ENCODE data around the gene IGF2BP1. TPM values are rescaled to one million over a fixed set of nuclear protein-coding genes. Genes with fewer than 3 reads are reported as not detected.
A peak's percentile ranks its signal among the peaks of the same experiment; 100 is the strongest.

The IGF2BP1 gene
- total RNA-seq, 4 donors from 2014 or later = not detected

DNA sequence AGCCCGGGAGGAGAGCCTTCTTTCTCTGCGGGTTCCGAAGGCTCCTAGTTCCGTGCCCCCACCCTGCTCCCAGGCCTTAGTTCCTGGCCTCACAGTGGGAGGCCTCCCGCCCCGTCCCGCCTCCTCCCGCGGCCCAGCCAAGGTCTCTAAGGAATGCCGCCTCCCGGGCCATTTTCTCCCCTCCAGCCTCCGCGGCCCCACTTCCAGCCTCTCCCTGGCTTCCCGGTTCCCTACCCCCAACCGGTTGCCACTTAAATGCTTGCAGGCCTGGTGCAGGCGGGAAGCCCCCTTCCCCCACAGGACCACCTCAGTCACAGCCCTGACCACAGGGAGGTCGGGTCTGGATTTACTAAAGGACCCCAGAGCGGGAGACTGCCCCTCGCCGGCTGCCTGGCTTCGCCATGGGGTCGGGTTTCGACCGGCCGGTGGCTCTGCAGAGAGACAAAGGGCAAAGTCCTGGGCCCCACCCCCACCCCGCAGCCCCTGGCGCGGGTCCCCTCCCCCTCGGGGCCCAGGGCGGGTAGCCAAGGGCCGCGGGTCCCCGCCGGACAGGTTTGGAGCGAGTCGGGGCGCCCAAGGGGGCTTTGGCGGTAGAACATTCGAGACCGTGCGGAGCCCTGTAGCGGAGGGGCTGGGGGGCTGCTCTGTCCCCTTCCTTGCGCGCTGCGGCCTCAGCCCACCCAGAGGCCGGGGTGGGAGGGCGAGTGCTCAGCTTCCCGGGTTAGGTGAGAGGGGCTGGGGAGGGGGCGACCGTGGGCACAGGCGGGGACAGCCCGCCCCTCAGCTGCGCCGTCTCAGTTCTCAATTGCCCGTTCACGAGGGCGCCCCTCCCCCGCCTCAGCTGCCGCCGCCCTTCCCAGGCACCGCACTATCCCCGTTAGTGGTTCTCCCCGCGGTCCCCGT lies 16.4 kb downstream of the IGF2BP1 start:
- no peak for TF ChIP-seq POLR2A (IDR thresholded peaks at IDR 0.05)
- TF ChIP-seq, protein P1, sequence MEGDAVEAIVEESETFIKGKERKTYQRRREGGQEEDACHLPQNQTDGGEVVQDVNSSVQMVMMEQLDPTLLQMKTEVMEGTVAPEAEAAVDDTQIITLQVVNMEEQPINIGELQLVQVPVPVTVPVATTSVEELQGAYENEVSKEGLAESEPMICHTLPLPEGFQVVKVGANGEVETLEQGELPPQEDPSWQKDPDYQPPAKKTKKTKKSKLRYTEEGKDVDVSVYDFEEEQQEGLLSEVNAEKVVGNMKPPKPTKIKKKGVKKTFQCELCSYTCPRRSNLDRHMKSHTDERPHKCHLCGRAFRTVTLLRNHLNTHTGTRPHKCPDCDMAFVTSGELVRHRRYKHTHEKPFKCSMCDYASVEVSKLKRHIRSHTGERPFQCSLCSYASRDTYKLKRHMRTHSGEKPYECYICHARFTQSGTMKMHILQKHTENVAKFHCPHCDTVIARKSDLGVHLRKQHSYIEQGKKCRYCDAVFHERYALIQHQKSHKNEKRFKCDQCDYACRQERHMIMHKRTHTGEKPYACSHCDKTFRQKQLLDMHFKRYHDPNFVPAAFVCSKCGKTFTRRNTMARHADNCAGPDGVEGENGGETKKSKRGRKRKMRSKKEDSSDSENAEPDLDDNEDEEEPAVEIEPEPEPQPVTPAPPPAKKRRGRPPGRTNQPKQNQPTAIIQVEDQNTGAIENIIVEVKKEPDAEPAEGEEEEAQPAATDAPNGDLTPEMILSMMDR (IDR thresholded peaks at IDR 0.05) = no peak
- intact Hi-C loops (cut with DNase I; ENCODE audit: low total_unique reads) = no loop called here
- DNase-seq (ENCODE audit: low spot score in 2 of 2) = peak in 1 of 2 donors; percentile 79
- no peak overlapping the region for H3K4me3 ChIP-seq (ENCODE audit: low read depth, poor library complexity, severe bottlenecking)
- 29 to 42% methylated on average over 31 to 40 of the region's 65 CpGs for WGBS, 2 donors

DNA sequence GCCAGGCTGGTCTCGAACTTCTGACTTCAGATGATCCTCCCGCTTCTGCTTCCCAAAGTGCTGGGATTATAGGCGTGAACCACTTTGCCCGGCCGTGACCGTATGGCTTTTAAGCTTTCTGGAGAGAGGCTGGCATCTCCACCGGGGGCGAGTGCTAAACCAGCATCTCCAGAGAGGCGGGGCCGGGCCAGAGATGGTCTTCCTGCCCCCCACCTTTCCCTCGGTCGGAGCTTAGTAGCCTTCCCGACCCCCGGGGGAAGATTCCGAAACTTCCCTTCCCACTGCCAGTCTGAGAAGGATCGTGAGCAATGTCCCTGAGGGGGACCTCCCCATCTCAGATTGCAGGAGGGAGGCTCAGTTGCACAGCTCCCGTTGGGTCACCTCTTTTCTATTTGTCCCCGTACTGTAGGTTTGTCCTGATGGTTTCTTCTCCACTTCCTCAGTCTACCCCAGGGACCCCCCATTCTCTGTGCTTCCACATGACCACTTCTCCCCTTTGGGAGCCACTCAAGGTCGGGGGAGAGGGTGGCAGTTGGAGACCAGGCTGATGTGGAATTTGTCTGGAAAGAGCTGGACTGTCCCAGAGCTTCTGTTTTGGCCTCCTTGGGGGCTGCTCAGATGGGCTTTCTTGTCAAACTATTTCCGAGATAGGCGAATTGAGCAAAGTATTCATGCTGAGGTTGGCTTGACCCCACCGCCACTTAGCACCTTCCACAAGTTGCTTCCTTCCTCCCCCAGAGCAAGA lies 18.2 kb downstream of the IGF2BP1 start:
- TF ChIP-seq, protein P1 (IDR thresholded peaks at IDR 0.05) = no peak
- no peak for TF ChIP-seq POLR2A (IDR thresholded peaks at IDR 0.05)
- peak in 1 of 2 donors; percentile 79 for DNase-seq (ENCODE audit: low spot score in 2 of 2)
- intact Hi-C loops (cut with DNase I; ENCODE audit: low total_unique reads) = no loop called here
- WGBS, 2 donors = 57 to 65% methylated on average over 22 of the region's 22 CpGs
- no peak overlapping the region for H3K4me3 ChIP-seq (ENCODE audit: low read depth, poor library complexity, severe bottlenecking)

DNA sequence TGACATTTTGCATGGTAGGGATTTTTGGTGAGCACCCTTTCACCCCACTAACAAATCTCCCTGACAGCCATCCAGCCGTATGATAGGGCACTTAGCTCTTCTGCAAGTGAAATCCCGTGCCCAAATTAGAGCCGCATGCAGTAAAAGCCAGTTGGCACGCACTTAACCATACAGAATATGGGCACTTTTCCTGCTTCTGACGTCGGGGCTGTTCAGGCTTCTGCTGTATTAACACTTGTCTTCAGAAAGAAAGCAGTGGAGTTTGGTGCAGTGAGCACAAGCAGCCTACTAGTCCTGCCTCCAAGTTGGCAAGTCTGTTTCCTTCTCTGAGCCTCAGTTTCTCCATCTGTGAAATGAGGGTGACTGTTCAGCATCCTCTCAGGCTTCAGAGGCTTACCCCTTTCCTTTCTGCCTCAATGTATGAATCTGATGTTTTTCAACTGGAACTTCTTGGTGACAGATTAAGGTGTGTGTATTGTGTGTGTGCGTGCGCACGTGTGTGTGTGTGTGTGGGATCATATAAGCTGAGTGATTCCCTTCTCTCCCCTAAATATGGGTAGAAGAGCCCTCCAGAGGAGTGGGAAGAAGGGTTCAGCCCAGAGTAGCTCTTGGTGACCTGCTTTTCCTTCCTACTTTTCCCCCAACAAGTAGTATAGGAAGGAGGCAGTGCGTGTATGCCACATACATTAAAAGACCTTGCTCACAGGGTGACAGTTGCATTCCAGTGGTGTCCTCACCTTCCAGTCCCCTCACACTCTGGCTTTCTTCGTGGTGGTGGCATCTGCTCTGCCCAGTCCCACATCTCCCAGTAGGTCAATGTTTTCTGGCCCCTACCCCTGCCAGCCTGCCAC lies 19.0 kb downstream of the IGF2BP1 start:
- TF ChIP-seq, protein P1 (IDR thresholded peaks at IDR 0.05) = no peak
- TF ChIP-seq POLR2A (IDR thresholded peaks at IDR 0.05) = no peak
- no peak overlapping the region for H3K4me3 ChIP-seq (ENCODE audit: low read depth, poor library complexity, severe bottlenecking)
- peak in 1 of 2 donors; percentile 50 for DNase-seq (ENCODE audit: low spot score in 2 of 2)
- intact Hi-C loops (cut with DNase I; ENCODE audit: low total_unique reads) = no loop called here
- 26 to 31% methylated on average over 11 of the region's 11 CpGs for WGBS, 2 donors

DNA sequence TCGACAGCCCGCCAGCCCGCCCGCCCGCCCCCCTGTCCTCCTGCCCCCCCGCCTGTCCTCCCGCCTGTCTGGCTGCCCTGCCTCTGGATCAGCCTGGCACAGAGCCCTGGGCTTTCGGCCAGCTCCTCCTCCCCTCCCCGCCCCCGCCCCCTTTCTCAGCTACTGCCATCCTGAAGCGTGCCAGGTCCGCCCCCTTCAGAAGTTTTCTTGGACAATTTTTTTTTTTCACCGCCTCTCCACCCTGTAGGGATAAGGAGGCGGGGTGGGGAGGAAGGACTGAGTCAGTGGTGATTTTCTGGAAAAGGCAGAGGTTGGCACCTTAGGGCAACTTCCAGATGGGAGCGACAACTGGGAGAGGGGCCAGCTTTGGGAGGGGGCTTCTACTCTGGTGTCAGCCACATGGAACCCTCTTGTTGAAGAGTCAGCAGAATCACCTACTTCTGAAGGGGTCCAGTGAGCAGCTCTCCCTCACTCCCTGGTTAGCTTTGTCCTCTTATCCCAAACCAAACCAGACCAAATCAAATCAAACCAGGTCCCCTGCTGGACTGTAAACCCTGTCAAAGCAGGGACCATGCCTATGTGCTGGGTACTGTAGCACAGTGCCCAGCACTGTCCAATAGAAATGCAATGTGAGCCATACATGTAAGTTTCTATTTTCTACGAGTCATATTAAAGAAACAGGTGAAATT lies 19.7 kb downstream of the IGF2BP1 start:
- intact Hi-C loops (cut with DNase I; ENCODE audit: low total_unique reads) = no loop called here
- peak in 1 of 2 donors; percentile 79 for DNase-seq (ENCODE audit: low spot score in 2 of 2)
- no peak overlapping the region for H3K4me3 ChIP-seq (ENCODE audit: low read depth, poor library complexity, severe bottlenecking)
- TF ChIP-seq POLR2A (IDR thresholded peaks at IDR 0.05) = no peak
- TF ChIP-seq, protein P1 (IDR thresholded peaks at IDR 0.05) = no peak
- 18 to 25% methylated on average over 12 to 16 of the region's 16 CpGs for WGBS, 2 donors

DNA sequence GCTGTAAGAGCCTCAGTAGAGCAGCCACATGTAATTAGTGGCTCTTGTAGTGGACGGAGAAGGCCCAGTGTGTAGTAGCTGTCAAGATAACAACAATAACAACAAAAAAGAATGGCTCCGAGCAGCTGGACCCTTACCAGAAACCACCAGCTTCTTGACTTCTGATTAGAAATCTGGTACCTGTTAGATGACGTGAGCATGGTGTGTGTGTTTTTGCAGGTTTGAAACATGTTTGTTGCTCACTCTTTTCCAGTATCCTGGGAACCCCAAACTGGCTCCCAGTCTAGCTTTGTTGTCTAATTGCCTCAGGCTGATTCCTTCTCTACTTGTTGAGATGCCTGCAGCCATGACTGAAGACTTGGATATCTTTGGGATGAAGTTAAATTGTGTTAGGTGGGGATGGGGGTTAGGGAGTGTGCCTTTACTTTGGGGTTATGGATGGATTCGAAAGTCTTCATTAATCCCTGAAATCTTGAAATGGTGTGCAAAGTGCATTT lies 21.0 kb downstream of the IGF2BP1 start:
- intact Hi-C loops (cut with DNase I; ENCODE audit: low total_unique reads) = no loop called here
- 82 to 87% methylated on average over 4 of the region's 4 CpGs for WGBS, 2 donors

More for the DNA sequence above, 21.0 kb downstream of the IGF2BP1 start:
- TF ChIP-seq, protein P1 (IDR thresholded peaks at IDR 0.05) = no peak
- no peak for TF ChIP-seq POLR2A (IDR thresholded peaks at IDR 0.05)
- no peak for DNase-seq (ENCODE audit: low spot score in 2 of 2)
- H3K4me3 ChIP-seq (ENCODE audit: low read depth, poor library complexity, severe bottlenecking) = no peak overlapping the region
